ENCODE results near the gene STPG3.

GRCh38 chr9:137269231-137269772 is 18.2 kb downstream of the STPG3 start:
- TF ChIP-seq CTCF (IDR thresholded peaks at IDR 0.05) (no peak), POLR2A (IDR thresholded peaks at IDR 0.05) (no peak)
